Raji (cell line): ENCODE data around the gene BATF.

Source experiments
- POLR2A ChIP-seq: IDR thresholded peaks from 2 replicates; pipeline ENCODE4 v1.6.1; 2011; ENCODE audit warnings: low read depth, low read length, control low read depth; ENCODE audit not compliant: insufficient read depth

Gene BATF

GRCh38 chr14:75495399-75495798, 26.9 kb upstream of the BATF start:
- TF ChIP-seq POLR2A: no peak

- no peak for TF ChIP-seq POLR2A
These were observed 26.4 kb upstream of the BATF start for GRCh38 chr14:75495882-75496281.

- no peak for TF ChIP-seq POLR2A
These were observed 25.5 kb upstream of the BATF start for GRCh38 chr14:75496755-75497154.

GRCh38 chr14:75497191-75497590, 25.1 kb upstream of the BATF start:
- TF ChIP-seq POLR2A: no peak

GRCh38 chr14:75497701-75498100, 24.6 kb upstream of the BATF start:
- TF ChIP-seq POLR2A: no peak

GRCh38 chr14:75499084-75499875, 23.0 kb upstream of the BATF start:
- no peak for TF ChIP-seq POLR2A

GRCh38 chr14:75501080-75501479, 21.2 kb upstream of the BATF start:
- no peak for TF ChIP-seq POLR2A

GRCh38 chr14:75504411-75504810, 17.9 kb upstream of the BATF start:
- no peak for TF ChIP-seq POLR2A

GRCh38 chr14:75506930-75507329, 15.3 kb upstream of the BATF start:
- no peak for TF ChIP-seq POLR2A

GRCh38 chr14:75510547-75510946, 11.7 kb upstream of the BATF start:
- TF ChIP-seq POLR2A: no peak

- TF ChIP-seq POLR2A: no peak
These were observed 11.1 kb upstream of the BATF start for GRCh38 chr14:75511201-75511600.

- TF ChIP-seq POLR2A: no peak
These were observed 8.2 kb upstream of the BATF start for GRCh38 chr14:75513911-75514672.

- no peak for TF ChIP-seq POLR2A
These were observed 7.3 kb upstream of the BATF start for GRCh38 chr14:75514673-75515628.

- TF ChIP-seq POLR2A: no peak
These were observed 6.7 kb upstream of the BATF start for GRCh38 chr14:75515629-75515996.

- TF ChIP-seq POLR2A: no peak
These were observed 3.6 kb upstream of the BATF start for GRCh38 chr14:75518625-75519024.
